ENCODE data around the gene GJD2.

DNA sequence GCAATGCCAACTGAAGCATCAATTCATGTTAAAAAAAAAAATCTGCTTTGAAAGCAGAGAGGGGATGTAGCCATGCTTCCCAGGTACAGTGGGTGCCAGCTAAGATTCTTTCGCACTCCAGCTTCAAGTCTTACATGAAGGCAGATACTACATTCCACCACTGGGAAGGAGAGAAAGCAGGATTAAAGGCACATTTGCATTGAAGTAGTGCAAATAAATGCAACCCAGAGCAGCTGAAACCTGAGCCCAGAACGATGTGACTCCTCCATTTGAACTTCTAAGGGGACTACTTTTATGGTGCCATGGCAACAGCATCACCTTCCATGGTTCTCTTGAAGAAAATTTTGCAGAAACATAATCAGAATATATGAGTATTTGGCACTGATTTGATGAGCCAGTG lies 19.1 kb upstream of the GJD2 start:
- no peak for TF ChIP-seq POLR2A (IDR thresholded peaks at IDR 0.05)
- no peak for TF ChIP-seq CTCF (IDR thresholded peaks at IDR 0.05)
